Measurements from ENCODE around the gene SNX7. TPM values are rescaled to one million over a fixed set of nuclear protein-coding genes. Genes with fewer than 3 reads are reported as not detected.

Gene SNX7
- total RNA-seq, 1 donor from 2014 or later, result 34.0 TPM

- H3K4me1 Mint-ChIP-seq (ENCODE audit: low read depth), result no peaks in the 10 kb centered on the region
- peaks cover 6% of the 10 kb centered on the region for H3K36me3 Mint-ChIP-seq (ENCODE audit: low read depth)
- H3K4me3 Mint-ChIP-seq (ENCODE audit: unreplicated experiment), result no peak overlapping the region
Measured at GRCh38 chr1:98781906-98782305, 120.4 kb downstream of the SNX7 start.

GRCh38 chr1:98783821-98784220 lies 122.3 kb downstream of the SNX7 start:
- peaks cover 7% of the 10 kb centered on the region for H3K27me3 Mint-ChIP-seq (ENCODE audit: low read depth)
- peaks cover 6% of the 10 kb centered on the region for H3K36me3 Mint-ChIP-seq (ENCODE audit: low read depth)
- no peak overlapping the region for H3K4me3 Mint-ChIP-seq (ENCODE audit: unreplicated experiment)
- DNase-seq (ENCODE audit: low spot score), result no peak
- no peaks in the 10 kb centered on the region for H3K4me1 Mint-ChIP-seq (ENCODE audit: low read depth)
- peaks cover 25% of the 10 kb centered on the region for H3K9me3 Mint-ChIP-seq (ENCODE audit: low read depth)
- H3K27ac Mint-ChIP-seq (ENCODE audit: unreplicated experiment), result no peak overlapping the region
- TF ChIP-seq CTCF (IDR thresholded peaks at IDR 0.05), result no peak

More at GRCh38 chr1:98781906-98782305, 120.4 kb downstream of the SNX7 start:
- no peak for DNase-seq (ENCODE audit: low spot score)
- Mint-ChIP-seq H3K9me3 (ENCODE audit: low read depth) (peaks cover 21% of the 10 kb centered on the region), H3K27me3 (ENCODE audit: low read depth) (peaks cover 7% of the 10 kb centered on the region), H3K27ac (ENCODE audit: unreplicated experiment) (no peak overlapping the region)
- no peak for TF ChIP-seq CTCF (IDR thresholded peaks at IDR 0.05)

GRCh38 chr1:98791498-98791897 lies 130.0 kb downstream of the SNX7 start:
- Mint-ChIP-seq H3K4me3 (ENCODE audit: unreplicated experiment) (no peak overlapping the region), H3K9me3 (ENCODE audit: low read depth) (peaks cover 9% of the 10 kb centered on the region), H3K36me3 (ENCODE audit: low read depth) (peaks cover 1% of the 10 kb centered on the region), H3K27me3 (ENCODE audit: low read depth) (peaks cover 26% of the 10 kb centered on the region), H3K4me1 (ENCODE audit: low read depth) (peaks cover 3% of the 10 kb centered on the region), H3K27ac (ENCODE audit: unreplicated experiment) (no peak overlapping the region)
- no peak for DNase-seq (ENCODE audit: low spot score)
- TF ChIP-seq CTCF (IDR thresholded peaks at IDR 0.05), result no peak

GRCh38 chr1:98792123-98792522 lies 130.6 kb downstream of the SNX7 start:
- Mint-ChIP-seq H3K36me3 (ENCODE audit: low read depth) (no peaks in the 10 kb centered on the region), H3K4me3 (ENCODE audit: unreplicated experiment) (no peak overlapping the region), H3K27ac (ENCODE audit: unreplicated experiment) (no peak overlapping the region), H3K9me3 (ENCODE audit: low read depth) (peaks cover 3% of the 10 kb centered on the region), H3K27me3 (ENCODE audit: low read depth) (peaks cover 31% of the 10 kb centered on the region), H3K4me1 (ENCODE audit: low read depth) (peaks cover 3% of the 10 kb centered on the region)
- TF ChIP-seq CTCF (IDR thresholded peaks at IDR 0.05), result no peak
- DNase-seq (ENCODE audit: low spot score), result no peak

- DNase-seq (ENCODE audit: low spot score), result no peak
- Mint-ChIP-seq H3K27me3 (ENCODE audit: low read depth) (peaks cover 31% of the 10 kb centered on the region), H3K36me3 (ENCODE audit: low read depth) (no peaks in the 10 kb centered on the region), H3K9me3 (ENCODE audit: low read depth) (no peaks in the 10 kb centered on the region), H3K4me3 (ENCODE audit: unreplicated experiment) (no peak overlapping the region), H3K4me1 (ENCODE audit: low read depth) (peaks cover 3% of the 10 kb centered on the region), H3K27ac (ENCODE audit: unreplicated experiment) (no peak overlapping the region)
- TF ChIP-seq CTCF (IDR thresholded peaks at IDR 0.05), result no peak
Measured at GRCh38 chr1:98793136-98793535, 131.6 kb downstream of the SNX7 start.
